PC-9 (cell line): ENCODE results near the gene TMEM168. TPM values are rescaled to one million over a fixed set of nuclear protein-coding genes. Genes with fewer than 3 reads are reported as not detected.

ENCODE experiments used
- BruUV-seq: library from RNA; stranded (reverse); fragments of 400-500 nt; replicated peaks from 2 replicates; lab custom pipeline; 2021; lab: Mats Ljungman, UMichigan
- CTCF ChIA-PET: fragments of 300-600 bp; sonication (Branson Sonifier 250); formaldehyde crosslinking; loops from one replicate; lab custom pipeline; 2022; ENCODE audit warnings: antibody characterized with exemption; lab: Charles Lee
- POLR2A ChIA-PET: fragments of 300-600 bp; sonication (Branson Sonifier 250); formaldehyde crosslinking; loops from one replicate; lab custom pipeline; 2022; ENCODE audit warnings: antibody characterized with exemption; ENCODE audit not compliant: unreplicated experiment; lab: Charles Lee
- DNase-seq, 2 experiments: peaks; one replicate each; pipeline versions ENCODE4 v3.0.0 to v3.0.0-alpha.2; 2015 to 2022; ENCODE audit warnings: mixed read lengths in 1 of 2
- H2AFZ ChIP-seq: fragments of 200-600 bp; sonication (generic); 2 replicates; pipeline ENCODE4 v1.8.1; 2017; ENCODE audit warnings: antibody characterized with exemption
- H3F3A ChIP-seq: fragments of 200-600 bp; sonication (generic); 2 replicates; pipeline ENCODE4 v1.8.1; 2017; ENCODE audit warnings: antibody characterized with exemption, mild to moderate bottlenecking, low read depth; ENCODE audit not compliant: insufficient read depth
- H3K27ac ChIP-seq: fragments of 200-600 bp; sonication (generic); 2 replicates; pipeline ENCODE4 v1.6.1; 2016; ENCODE audit warnings: mixed run types
- H3K27me3 ChIP-seq: fragments of 200-600 bp; sonication (generic); 2 replicates; pipeline ENCODE4 v1.6.1; 2016; ENCODE audit warnings: low read depth, mixed run types; ENCODE audit not compliant: insufficient read depth
- H3K36me3 ChIP-seq: fragments of 200-600 bp; sonication (generic); 2 replicates; pipeline ENCODE4 v1.6.1; 2016; ENCODE audit warnings: low read depth, mixed run types
- H3K4me1 ChIP-seq: fragments of 200-600 bp; sonication (generic); replicated peaks from 2 replicates; pipeline ENCODE4 v1.6.1; 2016; ENCODE audit warnings: mixed run types; ENCODE audit not compliant: insufficient read depth
- H3K4me2 ChIP-seq: fragments of 200-600 bp; sonication (generic); 2 replicates; pipeline ENCODE4 v1.6.1; 2017; ENCODE audit warnings: mixed run types
- H3K4me3 ChIP-seq: fragments of 200-600 bp; sonication (generic); 2 replicates; pipeline ENCODE4 v1.6.1; 2016; ENCODE audit warnings: mixed run types
- H3K79me2 ChIP-seq: fragments of 200-600 bp; sonication (generic); 2 replicates; pipeline ENCODE4 v1.6.1; 2017; ENCODE audit warnings: low read depth, mixed run types
- H3K9me2 ChIP-seq: fragments of 200-600 bp; sonication (generic); 2 replicates; pipeline ENCODE4 v1.8.1; 2017; ENCODE audit warnings: mild to moderate bottlenecking; ENCODE audit not compliant: insufficient read depth
- H3K9me3 ChIP-seq: fragments of 200-600 bp; sonication (generic); 2 replicates; pipeline ENCODE4 v1.8.1; 2016; ENCODE audit warnings: low read depth; ENCODE audit not compliant: insufficient read depth
- H4K20me1 ChIP-seq: fragments of 200-600 bp; sonication (generic); 2 replicates; pipeline ENCODE4 v1.8.1; 2017; ENCODE audit not compliant: insufficient read depth
- EZH2 ChIP-seq: fragments of 200-600 bp; sonication (generic); IDR thresholded peaks from 2 replicates; pipeline ENCODE4 v1.8.0; 2017; ENCODE audit warnings: antibody characterized with exemption, low read depth
- intact Hi-C: fragments of 100-400 bp; cut with micrococcal nuclease; formaldehyde crosslinking; loops from one replicate; pipeline ENCODE4 v1.10.0; 2022; ENCODE audit not compliant: unreplicated experiment
- total RNA-seq: library from RNA; stranded (reverse); gene quantifications from 2 replicates; pipeline ENCODE4 v1.2.3, GENCODE V29; 2021
- TF ChIP-seq, protein P1 (sequence below): fragments of 200-600 bp; sonication (generic); conservative IDR thresholded peaks from 2 replicates; pipeline ENCODE4 v1.6.1; 2017; ENCODE audit warnings: mixed run types, antibody characterized with exemption, mild to moderate bottlenecking, moderate library complexity

TMEM168 gene
- total RNA-seq, 1 experiment from 2014 or later, result 17.2 TPM

DNA sequence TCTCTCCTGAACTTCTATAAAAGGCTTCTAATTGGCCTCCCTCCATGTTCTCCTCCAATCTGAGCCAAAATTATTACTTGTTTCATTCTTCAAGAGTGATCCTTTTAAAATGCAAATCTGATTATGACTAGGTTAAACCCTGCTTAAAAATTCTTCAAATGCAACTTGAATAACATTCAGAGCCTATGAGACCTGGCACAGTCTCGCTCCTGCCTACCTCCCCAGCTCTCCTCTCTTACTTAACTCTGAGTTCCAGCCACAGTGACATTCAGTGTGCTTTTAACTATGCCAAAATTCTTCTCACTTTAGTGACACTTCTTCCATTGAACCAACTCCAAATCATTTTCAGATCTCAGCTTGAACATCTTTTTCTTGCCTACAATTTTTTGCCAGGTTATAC lies 68.8 kb downstream of the TMEM168 start:
- H3K27ac ChIP-seq, result no peak overlapping the region
- H3K4me2 ChIP-seq, result no peak overlapping the region
- no peak overlapping the region for H3K4me3 ChIP-seq
- TF ChIP-seq EZH2, result no peak
- TF ChIP-seq, protein P1, sequence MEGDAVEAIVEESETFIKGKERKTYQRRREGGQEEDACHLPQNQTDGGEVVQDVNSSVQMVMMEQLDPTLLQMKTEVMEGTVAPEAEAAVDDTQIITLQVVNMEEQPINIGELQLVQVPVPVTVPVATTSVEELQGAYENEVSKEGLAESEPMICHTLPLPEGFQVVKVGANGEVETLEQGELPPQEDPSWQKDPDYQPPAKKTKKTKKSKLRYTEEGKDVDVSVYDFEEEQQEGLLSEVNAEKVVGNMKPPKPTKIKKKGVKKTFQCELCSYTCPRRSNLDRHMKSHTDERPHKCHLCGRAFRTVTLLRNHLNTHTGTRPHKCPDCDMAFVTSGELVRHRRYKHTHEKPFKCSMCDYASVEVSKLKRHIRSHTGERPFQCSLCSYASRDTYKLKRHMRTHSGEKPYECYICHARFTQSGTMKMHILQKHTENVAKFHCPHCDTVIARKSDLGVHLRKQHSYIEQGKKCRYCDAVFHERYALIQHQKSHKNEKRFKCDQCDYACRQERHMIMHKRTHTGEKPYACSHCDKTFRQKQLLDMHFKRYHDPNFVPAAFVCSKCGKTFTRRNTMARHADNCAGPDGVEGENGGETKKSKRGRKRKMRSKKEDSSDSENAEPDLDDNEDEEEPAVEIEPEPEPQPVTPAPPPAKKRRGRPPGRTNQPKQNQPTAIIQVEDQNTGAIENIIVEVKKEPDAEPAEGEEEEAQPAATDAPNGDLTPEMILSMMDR, result no peak
- H3K36me3 ChIP-seq, result no peaks in the 10 kb centered on the region
- no peak overlapping the region for H2AFZ ChIP-seq
- H3K79me2 ChIP-seq, result no peaks in the 10 kb centered on the region
- ChIA-PET CTCF (no interaction called here), POLR2A (no interaction called here)
- intact Hi-C loops, result no loop called here
- no peaks in the 10 kb centered on the region for H3F3A ChIP-seq
- H3K27me3 ChIP-seq, result no peaks in the 10 kb centered on the region
- no peaks in the 10 kb centered on the region for H3K9me2 ChIP-seq
- no peaks in the 10 kb centered on the region for H3K4me1 ChIP-seq
- H4K20me1 ChIP-seq, result no peaks in the 10 kb centered on the region
- BruUV-seq, result no TSS peak
- H3K9me3 ChIP-seq, result no peaks in the 10 kb centered on the region
- no peak for DNase-seq

DNA sequence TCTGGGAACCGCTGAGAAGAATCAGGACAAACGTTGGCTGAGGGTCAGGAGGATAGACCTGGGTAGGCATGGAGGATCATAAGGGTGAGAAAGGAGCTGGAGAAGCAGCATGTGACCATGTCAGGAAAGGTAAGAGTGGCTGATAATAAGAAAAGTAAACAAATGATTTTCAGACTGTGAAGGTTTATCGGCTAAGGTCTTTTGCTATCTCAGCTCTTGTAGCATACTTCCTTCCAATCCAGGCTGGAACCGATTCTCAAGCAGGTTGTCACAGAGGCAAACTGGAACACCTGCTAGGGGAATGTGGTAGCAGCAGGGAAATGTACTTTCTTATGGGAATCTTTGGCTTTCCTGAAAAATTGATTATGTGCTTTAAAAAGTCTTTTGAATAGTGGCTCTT lies 74.7 kb downstream of the TMEM168 start:
- no peak overlapping the region for H3K4me3 ChIP-seq
- no peak overlapping the region for H3K27ac ChIP-seq
- H2AFZ ChIP-seq, result no peak overlapping the region
- no peak for TF ChIP-seq EZH2
- TF ChIP-seq, protein P1, result no peak
- no peaks in the 10 kb centered on the region for H4K20me1 ChIP-seq
- H3K9me2 ChIP-seq, result no peaks in the 10 kb centered on the region
- no peaks in the 10 kb centered on the region for H3K9me3 ChIP-seq
- no peaks in the 10 kb centered on the region for H3F3A ChIP-seq
- no TSS peak for BruUV-seq
- H3K79me2 ChIP-seq, result no peaks in the 10 kb centered on the region
- intact Hi-C loops, result no loop called here
- ChIA-PET CTCF (no interaction called here), POLR2A (no interaction called here)
- no peaks in the 10 kb centered on the region for H3K4me1 ChIP-seq
- H3K27me3 ChIP-seq, result no peaks in the 10 kb centered on the region
- H3K4me2 ChIP-seq, result no peak overlapping the region
- no peaks in the 10 kb centered on the region for H3K36me3 ChIP-seq
- no peak for DNase-seq

DNA sequence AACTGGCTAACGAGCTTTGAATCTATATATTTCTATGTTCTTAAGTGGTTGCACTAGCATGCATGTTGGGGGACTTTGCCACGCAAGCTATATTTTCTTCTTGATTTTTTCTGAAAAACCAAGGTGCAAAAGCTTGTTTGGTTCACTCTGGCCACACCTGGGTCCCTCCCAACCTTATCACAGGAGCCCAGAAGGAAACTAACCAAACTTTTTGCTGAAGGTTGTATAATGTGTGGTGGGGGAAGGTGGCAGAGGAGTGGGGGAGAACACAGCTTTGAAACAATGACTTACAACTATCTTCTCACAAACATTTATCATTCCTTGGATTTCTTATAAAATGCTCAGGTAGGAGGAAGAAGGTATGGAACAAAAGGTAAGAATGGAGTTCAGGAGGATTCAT lies 75.3 kb downstream of the TMEM168 start:
- ChIA-PET CTCF (no interaction called here), POLR2A (no interaction called here)
- no peak overlapping the region for H3K4me2 ChIP-seq
- H3K4me1 ChIP-seq, result no peaks in the 10 kb centered on the region
- H3K4me3 ChIP-seq, result no peak overlapping the region
- DNase-seq, result no peak
- no peaks in the 10 kb centered on the region for H3K9me2 ChIP-seq
- H3K27ac ChIP-seq, result no peak overlapping the region
- no peak for TF ChIP-seq EZH2
- TF ChIP-seq, protein P1, result no peak
- H3K79me2 ChIP-seq, result no peaks in the 10 kb centered on the region
- no peaks in the 10 kb centered on the region for H3K9me3 ChIP-seq
- no peaks in the 10 kb centered on the region for H3K27me3 ChIP-seq
- no peaks in the 10 kb centered on the region for H3F3A ChIP-seq
- no peak overlapping the region for H2AFZ ChIP-seq
- H4K20me1 ChIP-seq, result no peaks in the 10 kb centered on the region
- intact Hi-C loops, result no loop called here
- H3K36me3 ChIP-seq, result no peaks in the 10 kb centered on the region
- BruUV-seq, result no TSS peak
